GM18526 (cell line): Measurements from ENCODE around the gene SGK1.

Experiments
- POLR2A ChIP-seq: IDR thresholded peaks from 3 replicates; pipeline ENCODE4 v1.6.1; 2011; ENCODE audit not compliant: insufficient read length; ENCODE audit errors: extremely low read depth

Gene SGK1

DNA sequence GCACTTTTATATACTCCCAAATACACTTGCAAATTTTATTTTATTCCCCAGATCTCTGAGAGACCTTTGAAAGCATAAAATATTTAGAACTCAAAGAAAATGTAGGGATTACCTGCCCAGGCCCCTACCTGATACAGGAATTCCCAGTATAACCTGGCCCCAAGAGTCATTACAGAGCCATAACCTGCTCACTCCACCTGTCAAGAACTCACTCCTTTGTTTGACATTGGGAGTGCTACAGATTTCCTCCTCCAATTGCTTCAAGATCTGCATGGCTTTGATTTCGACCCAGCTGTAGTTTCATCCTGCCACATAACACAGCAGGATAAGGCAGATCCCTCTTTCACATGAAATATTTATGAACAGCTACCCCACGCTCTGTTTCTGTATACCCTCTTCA, 169.3 kb downstream of the SGK1 start:
- no peak for TF ChIP-seq POLR2A

GRCh38 chr6:134147034-134147533, 170.8 kb downstream of the SGK1 start:
- TF ChIP-seq POLR2A = no peak

- no peak for TF ChIP-seq POLR2A
These were observed 171.5 kb downstream of the SGK1 start for GRCh38 chr6:134146268-134147033.

GRCh38 chr6:134145786-134146185, 172.1 kb downstream of the SGK1 start:
- no peak for TF ChIP-seq POLR2A

- no peak for TF ChIP-seq POLR2A
These were observed 179.5 kb downstream of the SGK1 start for GRCh38 chr6:134138226-134138975.

DNA sequence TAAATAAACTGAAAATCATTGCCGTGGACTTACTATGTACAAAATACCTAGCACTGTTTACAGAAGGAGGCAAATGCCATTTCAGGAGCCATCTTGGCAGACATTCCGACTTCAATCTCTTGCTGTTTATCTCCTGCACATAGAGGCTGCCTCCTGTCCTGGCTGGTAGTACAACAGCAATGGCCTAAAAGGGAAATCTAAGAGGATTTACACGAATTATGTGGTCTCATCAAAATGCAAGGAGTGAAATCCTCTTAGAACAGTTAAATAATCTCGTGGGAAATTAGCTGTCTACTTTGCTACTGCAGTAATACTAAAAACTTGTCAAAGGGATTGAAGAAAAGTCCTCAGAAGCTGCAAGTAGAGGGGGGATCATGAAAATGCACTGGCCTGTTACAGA, 183.3 kb downstream of the SGK1 start:
- no peak for TF ChIP-seq POLR2A

- no peak for TF ChIP-seq POLR2A
These were observed 185.3 kb downstream of the SGK1 start for GRCh38 chr6:134132494-134133141.

- no peak for TF ChIP-seq POLR2A
These were observed 186.3 kb downstream of the SGK1 start for GRCh38 chr6:134131530-134132139.

DNA sequence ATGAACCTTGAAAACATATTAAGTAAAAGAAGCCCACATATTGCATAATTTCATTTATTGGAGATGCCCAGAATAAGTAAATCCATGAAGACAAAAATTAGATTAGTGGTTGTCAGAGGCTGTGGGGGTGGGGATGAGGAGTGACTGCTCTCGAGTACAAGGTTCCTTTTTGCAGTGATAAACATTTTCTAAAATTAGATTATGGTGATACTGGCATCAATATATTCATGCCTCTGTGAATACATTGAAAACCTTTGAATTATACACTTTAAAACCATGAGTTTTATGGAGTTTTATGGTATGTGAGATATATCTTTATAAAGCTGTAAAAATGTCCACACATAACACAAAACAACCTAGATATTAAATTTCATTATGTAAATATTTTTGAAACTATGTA, 189.8 kb downstream of the SGK1 start:
- no peak for TF ChIP-seq POLR2A

GRCh38 chr6:134123666-134124208, 194.2 kb downstream of the SGK1 start:
- TF ChIP-seq POLR2A = no peak

DNA sequence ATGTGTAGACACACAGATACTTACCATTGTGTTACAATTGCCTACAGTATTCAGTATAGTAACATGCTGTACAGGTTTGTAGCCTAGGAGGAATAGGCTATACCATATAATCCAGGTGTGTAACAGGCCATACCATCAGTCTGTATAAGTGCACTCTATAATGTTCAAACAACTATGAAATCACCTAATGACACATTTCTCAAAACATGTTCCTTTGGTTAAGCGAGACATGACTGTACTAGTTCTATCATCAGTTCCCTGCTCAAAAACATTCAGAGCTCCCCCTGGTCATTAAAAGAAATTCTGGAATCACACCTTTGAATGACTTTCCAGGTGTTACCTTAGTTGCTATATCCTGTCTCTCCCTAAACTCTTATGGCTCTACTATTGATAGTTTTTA, 195.1 kb downstream of the SGK1 start:
- no peak for TF ChIP-seq POLR2A

GRCh38 chr6:134119486-134119885, 198.4 kb downstream of the SGK1 start:
- no peak for TF ChIP-seq POLR2A
